Activated CD4-positive, alpha-beta T cell treated with anti-CD3 and anti-CD28 coated beads, Interleukin-2, amount 50 U/mL, for 24 hours (primary cell): ENCODE measurements around the gene SLC1A3.

ENCODE experiments used
- DNase-seq, 2 donors: peaks; one replicate each; pipeline ENCODE4 v3.0.0-alpha.2; 2020; ENCODE audit warnings: low read depth in 1 of 2, low spot score in 1 of 2

The SLC1A3 gene

GRCh38 chr5:36683821-36684434 lies 77.5 kb downstream of the SLC1A3 start:
- DNase-seq = no peak

- DNase-seq = no peak
These were observed 79.4 kb downstream of the SLC1A3 start for GRCh38 chr5:36685631-36686288.

- DNase-seq = no peak
These were observed 80.5 kb downstream of the SLC1A3 start for GRCh38 chr5:36686881-36687280.

GRCh38 chr5:36688722-36689121 lies 82.3 kb downstream of the SLC1A3 start:
- no peak for DNase-seq

GRCh38 chr5:36689225-36689624 lies 82.8 kb downstream of the SLC1A3 start:
- DNase-seq = no peak

GRCh38 chr5:36690041-36690961 lies 83.9 kb downstream of the SLC1A3 start:
- DNase-seq = peak; percentile 43 to 55

- no peak for DNase-seq
These were observed 84.8 kb downstream of the SLC1A3 start for GRCh38 chr5:36691226-36691625.

GRCh38 chr5:36691696-36692371 lies 85.4 kb downstream of the SLC1A3 start:
- no peak for DNase-seq

GRCh38 chr5:36692791-36693763 lies 86.7 kb downstream of the SLC1A3 start:
- DNase-seq = no peak

- no peak for DNase-seq
These were observed 87.9 kb downstream of the SLC1A3 start for GRCh38 chr5:36694351-36694750.

GRCh38 chr5:36696059-36696673 lies 89.8 kb downstream of the SLC1A3 start:
- DNase-seq = peak in 1 of 2 donors; percentile 15

- DNase-seq = no peak
These were observed 91.6 kb downstream of the SLC1A3 start for GRCh38 chr5:36698031-36698430.

- no peak for DNase-seq
These were observed 94.8 kb downstream of the SLC1A3 start for GRCh38 chr5:36701085-36701698.

GRCh38 chr5:36703245-36703860 lies 96.9 kb downstream of the SLC1A3 start:
- no peak for DNase-seq

- no peak for DNase-seq
These were observed 97.7 kb downstream of the SLC1A3 start for GRCh38 chr5:36704131-36704530.

GRCh38 chr5:36705055-36705454 lies 98.6 kb downstream of the SLC1A3 start:
- DNase-seq = no peak

GRCh38 chr5:36706662-36707061 lies 100.3 kb downstream of the SLC1A3 start:
- no peak for DNase-seq

- no peak for DNase-seq
These were observed 102.6 kb downstream of the SLC1A3 start for GRCh38 chr5:36708996-36709395.

GRCh38 chr5:36710039-36710438 lies 103.6 kb downstream of the SLC1A3 start:
- DNase-seq = no peak
